ENCODE measurements around the gene SNED1.

DNA sequence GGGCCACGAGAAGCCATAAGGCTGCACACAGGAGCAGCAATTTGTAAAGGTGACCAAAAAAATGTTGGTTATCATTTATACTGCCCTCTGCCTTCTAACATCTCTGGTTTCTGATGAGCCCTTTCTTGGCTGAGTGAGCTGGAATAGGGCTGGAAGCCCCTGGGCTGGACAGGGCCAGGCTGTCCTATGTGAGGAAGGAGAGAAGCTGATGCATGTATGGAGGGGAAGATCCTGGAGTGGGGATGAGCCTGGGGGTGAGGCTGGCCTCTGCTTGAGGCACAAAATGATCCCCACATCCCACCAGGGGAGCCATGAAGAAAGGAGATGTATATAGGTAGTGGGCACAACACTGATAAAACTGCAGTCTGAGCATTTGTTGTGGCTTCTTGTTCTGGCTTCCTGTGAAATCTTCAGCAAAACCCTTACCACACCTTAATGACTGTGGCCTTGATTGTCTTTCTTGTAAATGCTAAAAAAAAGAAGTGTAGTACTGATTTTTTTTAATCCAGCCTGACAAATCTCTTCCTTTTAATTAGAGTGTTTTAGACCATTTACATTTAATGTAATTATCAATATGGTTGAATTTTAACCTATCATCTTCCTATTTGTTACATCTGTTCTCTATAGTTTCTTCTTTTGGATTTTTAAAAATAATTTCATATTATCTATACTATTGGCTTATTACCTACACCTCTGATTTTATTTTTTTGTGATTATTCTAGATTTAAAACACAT lies 5.6 kb downstream of the SNED1 start:
- TF ChIP-seq, protein P1, sequence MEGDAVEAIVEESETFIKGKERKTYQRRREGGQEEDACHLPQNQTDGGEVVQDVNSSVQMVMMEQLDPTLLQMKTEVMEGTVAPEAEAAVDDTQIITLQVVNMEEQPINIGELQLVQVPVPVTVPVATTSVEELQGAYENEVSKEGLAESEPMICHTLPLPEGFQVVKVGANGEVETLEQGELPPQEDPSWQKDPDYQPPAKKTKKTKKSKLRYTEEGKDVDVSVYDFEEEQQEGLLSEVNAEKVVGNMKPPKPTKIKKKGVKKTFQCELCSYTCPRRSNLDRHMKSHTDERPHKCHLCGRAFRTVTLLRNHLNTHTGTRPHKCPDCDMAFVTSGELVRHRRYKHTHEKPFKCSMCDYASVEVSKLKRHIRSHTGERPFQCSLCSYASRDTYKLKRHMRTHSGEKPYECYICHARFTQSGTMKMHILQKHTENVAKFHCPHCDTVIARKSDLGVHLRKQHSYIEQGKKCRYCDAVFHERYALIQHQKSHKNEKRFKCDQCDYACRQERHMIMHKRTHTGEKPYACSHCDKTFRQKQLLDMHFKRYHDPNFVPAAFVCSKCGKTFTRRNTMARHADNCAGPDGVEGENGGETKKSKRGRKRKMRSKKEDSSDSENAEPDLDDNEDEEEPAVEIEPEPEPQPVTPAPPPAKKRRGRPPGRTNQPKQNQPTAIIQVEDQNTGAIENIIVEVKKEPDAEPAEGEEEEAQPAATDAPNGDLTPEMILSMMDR (IDR thresholded peaks at IDR 0.05; ENCODE audit: poor library complexity, severe bottlenecking), result no peak
- no peak for TF ChIP-seq RAD21 (conservative IDR thresholded peaks at IDR 0.05)
- TF ChIP-seq POLR2AphosphoS5 (IDR thresholded peaks at IDR 0.05), result no peak
- TF ChIP-seq, protein P2, sequence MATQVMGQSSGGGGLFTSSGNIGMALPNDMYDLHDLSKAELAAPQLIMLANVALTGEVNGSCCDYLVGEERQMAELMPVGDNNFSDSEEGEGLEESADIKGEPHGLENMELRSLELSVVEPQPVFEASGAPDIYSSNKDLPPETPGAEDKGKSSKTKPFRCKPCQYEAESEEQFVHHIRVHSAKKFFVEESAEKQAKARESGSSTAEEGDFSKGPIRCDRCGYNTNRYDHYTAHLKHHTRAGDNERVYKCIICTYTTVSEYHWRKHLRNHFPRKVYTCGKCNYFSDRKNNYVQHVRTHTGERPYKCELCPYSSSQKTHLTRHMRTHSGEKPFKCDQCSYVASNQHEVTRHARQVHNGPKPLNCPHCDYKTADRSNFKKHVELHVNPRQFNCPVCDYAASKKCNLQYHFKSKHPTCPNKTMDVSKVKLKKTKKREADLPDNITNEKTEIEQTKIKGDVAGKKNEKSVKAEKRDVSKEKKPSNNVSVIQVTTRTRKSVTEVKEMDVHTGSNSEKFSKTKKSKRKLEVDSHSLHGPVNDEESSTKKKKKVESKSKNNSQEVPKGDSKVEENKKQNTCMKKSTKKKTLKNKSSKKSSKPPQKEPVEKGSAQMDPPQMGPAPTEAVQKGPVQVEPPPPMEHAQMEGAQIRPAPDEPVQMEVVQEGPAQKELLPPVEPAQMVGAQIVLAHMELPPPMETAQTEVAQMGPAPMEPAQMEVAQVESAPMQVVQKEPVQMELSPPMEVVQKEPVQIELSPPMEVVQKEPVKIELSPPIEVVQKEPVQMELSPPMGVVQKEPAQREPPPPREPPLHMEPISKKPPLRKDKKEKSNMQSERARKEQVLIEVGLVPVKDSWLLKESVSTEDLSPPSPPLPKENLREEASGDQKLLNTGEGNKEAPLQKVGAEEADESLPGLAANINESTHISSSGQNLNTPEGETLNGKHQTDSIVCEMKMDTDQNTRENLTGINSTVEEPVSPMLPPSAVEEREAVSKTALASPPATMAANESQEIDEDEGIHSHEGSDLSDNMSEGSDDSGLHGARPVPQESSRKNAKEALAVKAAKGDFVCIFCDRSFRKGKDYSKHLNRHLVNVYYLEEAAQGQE (IDR thresholded peaks at IDR 0.05; ENCODE audit: borderline replicate concordance), result no peak
- no peak for TF ChIP-seq EP300 (conservative IDR thresholded peaks at IDR 0.05; ENCODE audit: poor library complexity, severe bottlenecking)

Measured in neural cell (in vitro differentiated cells).